M059J (cell line): Measurements from ENCODE around the gene SLC8A3. TPM values are rescaled to one million over a fixed set of nuclear protein-coding genes. Genes with fewer than 3 reads are reported as not detected.

ENCODE experiments used
- DNase-seq: peaks from one replicate; pipeline ENCODE4 v3.0.0-alpha.2; 2012; ENCODE audit warnings: low read depth
- total RNA-seq: library from RNA; depleted of rRNA; stranded (reverse); fragments of >200 nt; shearing (Covaris generic); gene quantifications from 2 replicates; pipeline ENCODE4 v1.2.3, GENCODE V29; 2014

Gene SLC8A3
- total RNA-seq, 1 experiment from 2014 or later: 0.05 TPM

DNA sequence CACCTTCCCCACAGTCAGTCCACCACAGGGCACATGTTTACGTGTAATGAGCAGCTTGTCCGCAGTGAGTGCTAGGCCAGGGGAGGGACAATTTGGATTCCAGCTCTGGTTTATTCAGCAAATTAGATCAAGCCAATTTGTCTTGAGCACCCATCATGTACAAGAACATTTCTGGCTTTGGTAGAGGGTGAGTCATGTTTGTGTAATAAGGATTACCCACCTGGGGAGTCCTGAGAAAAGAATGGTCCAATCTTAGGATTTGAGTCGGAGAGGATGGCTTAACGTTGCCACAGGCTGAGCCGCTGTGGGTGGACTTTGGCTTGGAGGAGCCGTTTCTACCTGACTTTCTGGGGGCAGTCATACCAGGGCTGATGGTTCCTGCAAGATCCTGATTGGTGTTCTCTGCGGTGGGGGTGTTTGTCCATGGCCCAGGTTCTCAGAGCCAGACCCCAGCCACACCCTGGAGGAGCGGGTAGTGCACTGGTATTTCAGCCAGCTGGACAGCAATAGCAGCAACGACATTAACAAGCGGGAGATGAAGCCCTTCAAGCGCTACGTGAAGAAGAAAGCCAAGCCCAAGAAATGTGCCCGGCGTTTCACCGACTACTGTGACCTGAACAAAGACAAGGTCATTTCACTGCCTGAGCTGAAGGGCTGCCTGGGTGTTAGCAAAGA lies 165.8 kb downstream of the SLC8A3 start:
- DNase-seq: no peak

DNA sequence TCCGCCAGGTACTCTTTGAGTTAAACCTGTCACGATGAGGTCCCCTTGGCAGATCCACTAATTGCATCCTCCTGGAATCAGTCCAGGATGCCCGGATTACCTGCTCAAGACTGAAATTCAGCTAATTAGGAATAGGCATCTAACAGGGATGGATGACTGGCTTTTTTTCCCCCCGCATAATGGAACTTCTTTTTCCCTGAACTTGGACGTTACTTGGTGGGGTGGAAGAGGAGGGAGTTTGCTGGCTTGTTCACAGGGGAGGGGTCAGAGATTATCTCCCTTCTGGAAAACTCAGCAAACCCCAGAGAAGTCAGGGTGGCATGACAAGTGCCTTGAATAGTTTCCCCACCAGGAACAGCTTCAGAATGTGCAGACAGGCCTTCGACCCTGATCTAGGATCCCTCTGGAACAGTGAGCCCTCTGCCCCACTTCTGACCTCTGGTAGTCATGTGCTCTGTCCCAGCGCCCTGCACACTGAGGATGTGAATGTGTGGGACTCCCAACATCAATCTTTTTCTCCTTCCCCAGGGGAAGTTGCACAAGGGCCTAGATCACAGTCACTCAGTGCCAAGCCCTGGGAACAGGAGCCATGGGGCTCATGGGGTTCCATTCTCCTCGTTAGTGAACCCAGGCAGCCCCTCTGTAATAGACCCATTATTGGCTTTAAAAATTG lies 167.1 kb downstream of the SLC8A3 start:
- no peak for DNase-seq

DNA sequence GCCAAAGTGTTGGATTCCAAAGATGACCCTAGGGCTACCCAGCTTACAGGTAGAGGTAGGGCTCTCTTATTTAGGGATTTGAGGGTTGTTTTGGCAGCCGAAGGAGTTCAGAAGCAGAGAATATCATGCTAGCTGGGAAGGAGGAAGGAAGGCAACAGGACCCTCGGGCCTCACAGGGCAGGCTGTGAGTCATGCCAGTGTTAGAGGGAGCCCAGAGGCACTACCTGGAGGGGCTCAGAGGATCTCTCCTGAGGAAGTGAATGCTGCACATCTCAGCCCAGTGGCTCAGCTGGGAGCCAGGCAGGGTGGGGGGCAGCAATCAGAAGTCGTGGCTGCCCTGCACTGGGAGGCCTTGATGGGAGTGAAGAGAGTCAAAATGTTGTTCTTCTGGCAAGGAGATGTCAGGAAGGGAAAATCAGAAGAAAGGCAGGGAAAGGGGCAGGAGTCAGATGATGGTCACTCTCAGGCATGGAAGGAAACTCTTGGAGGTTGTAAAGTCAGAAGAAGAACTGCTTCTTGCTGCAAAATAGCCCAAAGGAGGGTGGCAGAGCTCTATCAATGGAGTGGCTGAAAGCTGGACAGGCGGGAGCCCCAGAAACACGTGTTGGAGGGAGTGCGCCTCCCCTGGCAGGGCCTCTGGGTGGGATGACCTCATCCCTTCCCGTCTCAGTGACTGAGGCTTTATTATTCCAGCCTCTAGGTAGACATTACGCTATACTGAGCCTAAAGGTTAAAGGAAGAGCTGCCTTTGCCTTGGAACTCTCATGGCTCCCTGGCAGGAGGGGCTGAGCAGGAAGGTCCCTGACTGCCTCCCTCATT lies 168.2 kb downstream of the SLC8A3 start:
- DNase-seq: no peak

DNA sequence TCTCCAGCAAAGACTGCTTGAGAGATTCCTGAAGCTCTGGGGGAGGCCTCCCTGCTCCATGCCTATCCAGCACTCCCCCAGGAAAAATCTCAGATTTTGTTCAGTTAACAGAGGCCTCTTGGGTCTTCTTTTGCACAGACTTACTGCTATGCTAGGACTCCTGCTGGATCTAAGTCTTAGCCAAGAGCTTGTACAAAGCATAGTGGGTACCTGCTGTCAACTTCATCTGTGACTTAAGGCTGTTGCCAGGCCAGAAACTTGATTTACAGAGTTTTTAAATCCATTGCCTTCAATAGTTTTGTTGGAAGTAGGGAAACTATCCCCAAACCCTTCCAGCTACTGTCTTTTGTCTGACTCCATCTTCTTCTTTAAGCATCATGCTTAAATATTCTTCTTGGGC lies 169.1 kb downstream of the SLC8A3 start:
- no peak for DNase-seq

DNA sequence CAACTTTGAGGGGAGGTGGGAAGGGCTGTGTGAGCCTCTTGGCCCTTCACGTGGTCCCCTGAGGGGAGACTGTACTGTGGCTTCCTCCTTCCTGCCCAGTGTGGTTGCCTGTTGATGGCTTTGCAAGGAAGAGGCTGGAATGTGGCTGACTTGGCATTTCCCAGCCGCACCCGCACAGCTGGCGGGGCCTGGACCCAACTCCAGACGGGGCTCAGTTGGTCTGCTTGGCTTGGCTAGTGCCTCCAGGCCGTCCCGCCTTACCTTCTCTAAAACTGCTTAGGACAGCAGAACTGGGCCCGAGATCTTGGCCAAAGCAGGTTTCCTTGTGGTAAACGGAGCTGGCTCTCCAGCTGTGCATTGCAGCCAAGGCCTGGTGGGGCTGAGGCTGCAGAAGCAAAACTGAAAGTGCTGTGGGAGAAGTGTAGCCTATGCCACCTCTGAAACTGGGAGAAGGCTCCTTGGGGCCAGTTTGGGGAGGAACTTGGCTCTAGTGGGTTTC lies 170.0 kb downstream of the SLC8A3 start:
- peak; percentile 47 for DNase-seq

DNA sequence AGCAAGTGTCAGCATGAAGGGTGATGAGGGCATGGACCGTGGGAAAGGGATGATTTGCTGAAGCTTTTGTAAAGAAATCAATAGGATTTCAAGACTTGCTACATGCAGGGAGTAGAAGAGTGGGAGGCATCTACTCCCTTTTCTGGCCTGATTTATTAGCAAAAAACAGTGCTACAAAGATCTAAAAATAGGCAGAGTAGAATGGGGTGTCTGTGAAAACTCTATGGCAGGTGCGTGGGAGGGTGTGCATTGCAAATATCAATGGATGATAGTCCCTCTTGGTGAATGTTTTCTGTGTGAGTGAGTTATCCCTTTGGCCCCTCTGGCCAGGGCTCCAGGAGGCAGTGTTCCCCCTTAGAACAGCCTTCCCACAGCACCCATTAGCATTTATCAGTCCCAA lies 170.5 kb downstream of the SLC8A3 start:
- no peak for DNase-seq

DNA sequence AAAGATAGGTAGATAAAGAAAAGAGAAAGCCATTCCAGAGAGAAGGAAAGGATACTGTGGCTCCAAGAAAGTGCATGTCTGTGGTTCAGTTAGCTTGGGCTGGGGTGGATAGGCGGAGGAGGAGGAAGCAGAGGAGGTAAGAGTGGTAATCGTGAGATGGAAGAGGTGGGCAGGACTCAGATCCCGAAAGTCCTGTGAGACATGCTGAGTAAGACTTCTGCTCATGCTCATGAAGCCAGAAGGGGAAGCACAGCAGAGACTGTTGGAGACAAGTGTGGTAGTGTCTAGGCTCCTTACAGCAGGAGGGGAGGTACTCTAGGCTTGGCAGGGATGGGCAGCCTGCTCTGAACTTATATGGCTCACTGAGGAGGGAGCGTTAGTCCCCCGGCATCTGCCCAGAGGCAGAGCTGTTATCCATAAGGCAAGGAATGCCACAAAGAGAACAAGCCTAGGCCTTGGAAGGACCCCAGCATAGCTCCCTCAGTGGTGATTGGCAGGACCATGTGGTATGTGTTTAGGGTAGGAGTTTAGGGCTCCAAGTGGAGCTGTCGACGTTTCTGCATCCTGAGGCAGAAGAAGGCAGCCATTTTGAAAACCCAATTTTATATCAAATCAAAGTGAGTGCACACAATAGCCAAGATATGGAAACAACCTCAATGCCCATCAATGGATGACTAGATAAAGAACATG lies 174.2 kb downstream of the SLC8A3 start:
- no peak for DNase-seq

DNA sequence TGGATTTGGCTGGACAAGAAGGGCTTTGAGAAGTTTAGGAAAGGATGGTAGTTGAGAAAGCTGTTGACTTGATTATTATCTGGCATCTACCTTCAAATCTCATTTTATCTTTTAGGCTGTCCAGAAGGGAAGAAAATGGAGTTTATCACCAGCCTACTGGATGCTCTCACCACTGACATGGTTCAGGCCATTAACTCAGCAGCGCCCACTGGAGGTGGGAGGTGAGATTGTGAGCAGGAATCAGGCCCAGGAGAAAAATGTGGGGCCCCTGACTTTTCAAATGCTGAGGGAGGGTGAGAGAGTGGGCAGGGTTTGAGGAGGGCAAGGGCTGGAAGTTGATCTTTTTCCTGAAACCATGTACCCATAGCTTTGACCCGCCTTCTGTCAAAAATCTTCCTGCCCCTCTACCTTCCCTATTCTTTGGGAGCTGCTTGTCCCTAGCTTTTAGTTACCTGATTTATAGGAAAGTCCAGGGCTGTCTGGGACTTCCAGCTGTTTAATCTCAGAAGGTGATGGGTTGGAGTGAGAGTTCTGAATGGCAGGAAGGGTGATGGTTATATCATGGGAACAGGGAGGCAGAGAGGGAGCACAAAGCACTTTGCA lies 175.4 kb downstream of the SLC8A3 start:
- peak; percentile 21 for DNase-seq

DNA sequence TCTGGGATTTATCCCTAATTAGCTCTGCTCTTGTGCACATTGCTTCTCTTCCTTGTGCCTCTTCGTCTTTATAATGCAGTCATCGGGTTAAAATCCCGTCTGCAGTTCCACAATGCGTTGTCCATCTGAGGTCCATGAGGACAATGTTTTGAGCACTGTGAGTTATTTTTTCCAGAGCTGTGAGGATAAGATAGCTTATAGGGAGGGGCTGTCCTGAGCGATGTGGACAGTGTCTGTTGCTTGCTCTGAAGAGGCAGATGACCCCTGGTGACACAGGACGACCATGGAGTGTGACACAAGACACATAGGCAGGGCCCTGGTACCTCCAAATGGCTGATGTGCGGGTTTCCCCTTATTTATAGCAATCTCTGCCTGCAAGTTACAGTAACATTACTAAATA lies 177.0 kb downstream of the SLC8A3 start:
- no peak for DNase-seq

DNA sequence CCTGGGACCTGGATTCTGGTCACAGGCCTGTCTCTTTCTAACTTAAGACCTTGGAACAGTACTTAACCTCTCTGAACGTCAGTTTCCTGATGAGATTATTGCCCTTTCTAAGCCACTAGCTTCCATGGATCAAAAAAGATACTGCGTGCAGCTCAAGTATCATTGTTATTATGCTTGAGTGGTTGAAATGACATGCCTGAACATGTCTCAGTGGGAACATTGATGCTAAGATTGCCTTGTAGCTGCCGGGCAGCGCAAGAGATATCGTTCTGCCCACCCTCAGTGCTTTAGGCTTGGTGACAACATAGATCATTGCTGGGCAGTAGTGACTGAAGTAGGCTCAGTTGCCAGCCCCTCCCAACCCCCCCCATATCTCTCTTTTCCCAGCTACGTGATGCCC lies 177.7 kb downstream of the SLC8A3 start:
- no peak for DNase-seq

DNA sequence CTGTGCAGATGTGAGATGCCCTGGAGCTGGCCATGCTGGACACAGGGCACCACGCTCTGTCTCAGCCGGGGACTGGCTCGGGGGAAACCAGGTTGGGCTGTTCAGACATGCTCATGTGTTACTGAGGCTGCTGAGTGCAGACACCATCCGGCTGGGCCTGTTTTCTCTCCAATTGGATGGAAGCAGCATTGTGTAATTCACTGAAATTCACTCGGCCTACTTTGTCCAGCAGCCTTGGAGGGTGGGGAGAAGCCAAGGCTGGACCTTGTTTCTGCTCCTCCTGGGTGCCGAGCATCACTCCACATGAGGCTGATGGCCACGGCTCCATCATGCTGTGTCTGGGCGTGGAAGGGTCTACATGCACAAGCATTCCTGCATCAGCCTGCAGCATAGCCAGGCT lies 178.8 kb downstream of the SLC8A3 start:
- no peak for DNase-seq

DNA sequence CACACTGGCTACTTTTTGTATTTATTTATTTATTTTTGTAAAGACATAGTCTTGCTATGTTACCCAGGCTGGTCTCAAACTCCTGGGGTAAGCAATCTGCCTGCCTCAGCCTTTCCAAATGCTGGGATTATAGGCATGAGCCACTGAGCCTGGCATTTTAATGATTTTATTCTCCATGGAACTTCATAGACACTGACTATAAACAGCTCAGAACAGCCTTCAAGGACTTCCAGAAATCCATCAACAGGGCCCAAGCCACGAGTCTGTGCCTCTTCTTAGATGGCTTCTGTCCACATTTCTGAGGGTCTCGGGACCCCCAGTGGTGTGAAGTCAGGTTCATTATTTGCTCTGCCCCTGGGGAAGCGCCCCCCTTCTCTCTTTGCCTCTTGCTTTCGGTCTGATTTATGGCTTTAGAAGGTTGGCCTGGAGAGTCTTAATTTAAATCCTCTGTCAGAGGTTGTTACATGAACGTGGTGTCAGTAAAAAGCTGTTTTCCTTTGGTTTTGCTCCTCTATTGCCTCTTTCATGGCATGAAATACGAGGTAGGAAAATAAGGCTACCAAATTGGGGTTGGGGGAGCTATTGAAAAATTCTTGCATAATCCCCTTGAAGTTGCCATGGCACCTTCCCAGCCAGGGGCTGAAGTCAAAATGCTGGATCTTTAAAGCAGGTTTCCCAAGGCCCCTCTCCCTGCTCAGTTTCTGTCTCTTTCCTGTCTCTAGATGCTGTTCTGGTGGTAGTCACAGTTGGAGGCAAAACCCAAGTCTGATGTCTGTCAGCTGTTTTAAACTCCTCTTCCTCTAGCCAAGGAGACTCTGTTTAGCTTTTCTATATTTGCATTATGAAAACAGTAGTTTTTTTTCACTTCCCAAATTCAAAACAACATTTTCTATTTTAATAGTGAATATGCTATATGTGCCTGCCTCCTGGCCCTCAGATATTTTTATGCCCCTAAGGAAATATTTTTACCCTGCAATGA lies 180.2 kb downstream of the SLC8A3 start:
- no peak for DNase-seq

DNA sequence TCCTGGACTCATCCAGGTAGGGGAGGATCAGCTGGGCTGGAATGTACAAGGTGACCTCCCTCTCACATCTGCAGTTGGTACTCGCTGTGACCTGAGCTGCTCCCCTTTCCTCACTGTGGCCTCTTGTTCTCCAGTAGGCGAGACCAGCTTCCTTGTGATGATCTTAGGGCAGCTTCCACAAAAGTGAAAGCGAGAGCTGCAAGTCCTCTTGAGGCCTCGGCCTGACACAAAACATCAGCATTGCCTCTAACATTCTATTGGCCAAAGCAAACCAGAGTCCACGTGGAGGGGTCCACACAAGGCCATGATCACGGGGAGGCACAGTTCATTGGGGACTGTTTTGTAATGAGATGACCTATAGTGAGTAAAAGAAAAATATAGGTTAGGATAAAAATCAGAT lies 182.1 kb downstream of the SLC8A3 start:
- no peak for DNase-seq

DNA sequence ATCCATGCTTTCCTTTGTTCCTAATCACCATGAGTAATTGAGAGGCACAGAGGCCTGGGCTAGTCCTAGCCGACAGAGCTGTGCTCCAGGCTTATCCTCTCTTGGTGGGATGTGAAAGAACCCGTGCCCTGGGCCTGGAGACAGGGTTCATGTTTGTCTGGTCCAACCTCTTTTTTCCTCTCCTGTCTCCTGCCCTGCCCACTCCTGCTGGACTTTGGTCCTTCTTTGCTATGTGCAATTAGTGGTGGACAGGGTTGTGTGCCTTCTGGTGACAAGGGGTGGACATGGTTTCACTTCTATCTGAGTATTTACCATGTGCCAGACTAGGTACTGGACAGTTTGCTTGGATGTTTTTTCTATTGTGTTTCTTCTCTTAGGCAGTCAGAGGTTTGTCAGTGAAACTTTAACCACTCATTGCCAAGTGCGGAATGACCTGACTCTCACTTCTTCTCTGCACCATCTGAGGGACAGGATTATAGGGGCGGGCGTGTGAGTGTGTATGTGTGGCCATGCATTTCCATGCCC lies 183.4 kb downstream of the SLC8A3 start:
- DNase-seq: no peak

DNA sequence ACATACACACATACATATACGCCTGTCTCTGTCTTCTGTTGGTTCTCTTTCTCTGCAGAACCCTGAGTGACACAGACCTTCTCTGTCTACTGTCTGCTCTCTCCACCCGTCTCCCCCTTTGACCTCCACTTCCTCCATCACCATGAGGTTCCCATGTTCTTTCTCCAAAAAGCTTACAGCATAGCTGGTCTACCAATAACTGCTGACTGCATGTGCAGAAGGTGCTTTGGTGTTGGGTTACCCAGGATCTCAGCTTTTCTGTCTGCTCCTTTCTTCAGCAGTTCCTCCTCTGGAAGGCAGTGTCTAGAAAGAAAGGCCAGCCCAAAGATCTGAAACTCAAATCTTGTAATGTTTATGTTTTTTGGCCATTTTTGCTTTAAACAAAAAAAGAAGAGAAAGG lies 184.0 kb downstream of the SLC8A3 start:
- no peak for DNase-seq

DNA sequence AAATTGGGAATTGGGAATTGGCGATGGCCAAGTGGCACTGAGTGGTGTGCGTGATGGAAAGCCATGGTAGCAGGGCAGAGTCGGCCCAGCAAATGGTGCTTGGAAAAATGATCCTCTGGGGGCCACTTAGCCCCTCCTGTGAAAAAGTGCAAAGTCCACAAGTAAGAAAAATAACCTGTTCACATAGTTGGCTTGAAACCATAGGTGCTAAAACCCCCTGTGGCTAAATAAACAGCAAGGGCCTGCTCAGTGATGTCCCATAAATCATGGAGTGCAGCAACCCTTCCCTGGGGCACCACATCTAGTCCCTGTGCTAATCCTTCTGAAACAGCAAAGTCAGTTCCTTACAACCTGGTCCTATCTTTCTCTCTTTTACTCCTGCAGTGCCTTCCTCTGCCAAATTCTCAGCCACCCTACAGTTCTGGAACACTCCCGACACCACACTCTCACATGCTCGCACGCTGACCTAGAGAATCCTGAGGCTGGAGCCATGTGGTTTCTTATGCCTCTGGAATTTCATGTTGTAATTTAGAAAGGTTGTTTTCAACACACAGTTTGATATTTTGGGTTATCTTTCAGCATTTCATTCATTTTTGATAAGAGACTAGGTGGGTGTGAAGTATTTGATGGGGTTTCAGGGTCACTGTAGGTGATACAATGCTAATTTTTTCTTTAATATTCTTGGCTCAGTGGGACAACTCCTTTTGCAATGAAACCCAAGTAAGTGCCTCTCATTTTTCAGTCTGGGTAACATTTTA lies 186.0 kb downstream of the SLC8A3 start:
- no peak for DNase-seq

DNA sequence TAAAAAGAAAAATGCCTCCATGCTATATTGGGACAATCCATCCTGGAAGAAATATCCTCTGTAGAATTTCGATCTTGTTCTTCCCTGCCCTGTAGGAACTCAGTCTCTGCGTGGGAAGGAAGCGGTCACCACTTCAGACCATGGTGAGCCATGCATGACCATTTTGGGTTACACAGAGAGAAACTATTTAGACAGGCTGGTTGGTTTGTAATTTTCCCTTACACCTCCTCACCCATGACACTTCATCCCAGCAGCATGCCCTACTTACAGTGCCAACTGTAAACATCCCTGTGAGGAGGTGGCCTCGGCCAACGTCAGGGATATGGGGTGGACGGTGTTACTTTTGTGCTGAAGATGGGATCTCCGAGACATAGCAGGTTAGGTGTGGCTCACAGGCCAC lies 188.2 kb downstream of the SLC8A3 start:
- peak; percentile 56 for DNase-seq

DNA sequence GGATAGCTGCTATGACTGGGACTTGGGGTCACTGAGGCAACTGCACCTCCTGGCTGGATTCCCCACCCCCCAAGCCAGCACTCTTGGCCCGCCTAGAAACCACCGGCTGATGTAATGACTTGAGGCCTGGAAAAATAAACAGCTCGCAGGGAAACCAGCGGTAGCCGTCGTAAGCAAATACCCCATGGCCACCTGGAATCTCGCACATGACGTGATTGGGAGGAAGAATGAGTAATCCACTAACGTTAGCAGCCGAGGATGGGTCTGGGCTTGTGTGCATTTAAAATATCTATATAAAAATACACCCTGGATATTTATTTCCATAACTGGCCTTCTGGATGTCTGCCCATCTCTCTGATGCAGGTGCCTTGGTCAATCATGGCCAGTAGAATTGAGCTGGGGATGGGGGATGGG lies 189.5 kb downstream of the SLC8A3 start:
- DNase-seq: peak; percentile 90

DNA sequence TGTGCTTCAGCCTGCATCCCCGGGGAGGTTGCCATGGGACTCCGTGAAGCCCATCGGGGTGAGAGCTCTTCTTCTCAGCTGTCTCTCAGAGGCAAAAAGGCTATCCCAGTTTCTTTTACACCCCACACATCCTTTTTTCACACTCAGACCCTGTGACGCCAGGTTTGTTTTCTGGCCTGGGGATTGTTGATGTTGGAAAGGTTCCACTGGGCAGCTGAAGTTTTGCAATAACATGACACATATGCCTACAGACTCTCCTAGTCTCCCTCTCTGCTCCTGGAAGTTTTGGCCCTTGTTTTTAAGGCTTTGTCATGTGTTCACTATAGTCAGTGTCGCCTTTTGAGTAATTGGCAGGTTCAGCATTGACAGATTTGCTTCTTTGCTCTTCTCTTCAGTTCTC lies 190.9 kb downstream of the SLC8A3 start:
- peak; percentile 83 for DNase-seq
